Globus pallidus (tissue), 1 donor: ENCODE data around the gene PSAP.

ENCODE experiments used
- DNase-seq: peaks from one replicate; pipeline ENCODE4 v3.0.0-alpha.2; 2015; ENCODE audit warnings: low spot score

PSAP gene

GRCh38 chr10:71807557-71808510 lies 43.2 kb downstream of the PSAP start:
- DNase-seq: no peak

GRCh38 chr10:71806704-71807556 lies 44.1 kb downstream of the PSAP start:
- no peak for DNase-seq

GRCh38 chr10:71805776-71806703 lies 45.0 kb downstream of the PSAP start:
- no peak for DNase-seq

GRCh38 chr10:71804077-71804476 lies 47.0 kb downstream of the PSAP start:
- DNase-seq: peak; percentile 71

GRCh38 chr10:71802715-71803488 lies 48.1 kb downstream of the PSAP start:
- DNase-seq: no peak

GRCh38 chr10:71802235-71802634 lies 48.8 kb downstream of the PSAP start:
- DNase-seq: no peak

GRCh38 chr10:71801361-71801760 lies 49.7 kb downstream of the PSAP start:
- no peak for DNase-seq

GRCh38 chr10:71799608-71800453 lies 51.2 kb downstream of the PSAP start:
- DNase-seq: no peak

- DNase-seq: no peak
These were observed 51.9 kb downstream of the PSAP start for GRCh38 chr10:71799112-71799511.

GRCh38 chr10:71798308-71798624 lies 52.8 kb downstream of the PSAP start:
- no peak for DNase-seq

- no peak for DNase-seq
These were observed 53.3 kb downstream of the PSAP start for GRCh38 chr10:71797533-71798307.

- no peak for DNase-seq
These were observed 54.2 kb downstream of the PSAP start for GRCh38 chr10:71796749-71797405.

- DNase-seq: no peak
These were observed 55.8 kb downstream of the PSAP start for GRCh38 chr10:71795248-71795647.

GRCh38 chr10:71790749-71791440 lies 60.2 kb downstream of the PSAP start:
- no peak for DNase-seq

- no peak for DNase-seq
These were observed 61.2 kb downstream of the PSAP start for GRCh38 chr10:71789871-71790270.

- no peak for DNase-seq
These were observed 62.1 kb downstream of the PSAP start for GRCh38 chr10:71788954-71789353.

GRCh38 chr10:71784679-71785272 lies 66.3 kb downstream of the PSAP start:
- no peak for DNase-seq
